ENCODE results near the gene C11orf86.
"Not testable (repeated sequence)": the region's sequence is repeated elsewhere in the genome, so short reads cannot be mapped to it uniquely, and the experiment has no call there.

Gene C11orf86

GRCh38 chr11:66992041-66992440 is 16.9 kb downstream of the C11orf86 start:
- DNase-seq: no peak

- no peak for DNase-seq
These were observed 21.6 kb downstream of the C11orf86 start for GRCh38 chr11:66996609-66997273.

GRCh38 chr11:66999555-66999954 is 24.5 kb downstream of the C11orf86 start:
- DNase-seq: no peak

GRCh38 chr11:67001332-67001731 is 26.2 kb downstream of the C11orf86 start:
- DNase-seq: no peak

GRCh38 chr11:67002297-67002913 is 27.3 kb downstream of the C11orf86 start:
- DNase-seq: no peak

GRCh38 chr11:67002921-67003411 is 27.9 kb downstream of the C11orf86 start:
- no peak for DNase-seq

- not testable (repeated sequence) for DNase-seq
These were observed 30.1 kb downstream of the C11orf86 start for GRCh38 chr11:67005200-67005599.

GRCh38 chr11:67006029-67006884 is 31.2 kb downstream of the C11orf86 start:
- no peak for DNase-seq

GRCh38 chr11:67007126-67007525 is 32.0 kb downstream of the C11orf86 start:
- no peak for DNase-seq

GRCh38 chr11:67010296-67010905 is 35.3 kb downstream of the C11orf86 start:
- DNase-seq: no peak

GRCh38 chr11:67013511-67014045 is 38.5 kb downstream of the C11orf86 start:
- no peak for DNase-seq

- no peak for DNase-seq
These were observed 39.2 kb downstream of the C11orf86 start for GRCh38 chr11:67014343-67014742.

- DNase-seq: no peak
These were observed 39.9 kb downstream of the C11orf86 start for GRCh38 chr11:67015048-67015447.

- DNase-seq: no peak
These were observed 41.4 kb downstream of the C11orf86 start for GRCh38 chr11:67016550-67016949.

- no peak for DNase-seq
These were observed 45.8 kb downstream of the C11orf86 start for GRCh38 chr11:67020949-67021348.

GRCh38 chr11:67022341-67022933 is 47.3 kb downstream of the C11orf86 start:
- DNase-seq: no peak

- DNase-seq: no peak
These were observed 48.2 kb downstream of the C11orf86 start, which contains the start of gene SYT12 for GRCh38 chr11:67022961-67023956. Gene SYT12 (plus strand): TSS chr11:67023134. CDS start chr11:67030145, 7,011 bp downstream.

- DNase-seq: no peak
These were observed 48.9 kb downstream of the C11orf86 start for GRCh38 chr11:67023957-67024353.

GRCh38 chr11:67024410-67024809 is 49.3 kb downstream of the C11orf86 start:
- no peak for DNase-seq

GRCh38 chr11:67024966-67025365 is 49.9 kb downstream of the C11orf86 start:
- no peak for DNase-seq

- DNase-seq: no peak
These were observed 50.6 kb downstream of the C11orf86 start for GRCh38 chr11:67025750-67026149.
